Measurements from ENCODE around the gene SH3YL1.

DNA sequence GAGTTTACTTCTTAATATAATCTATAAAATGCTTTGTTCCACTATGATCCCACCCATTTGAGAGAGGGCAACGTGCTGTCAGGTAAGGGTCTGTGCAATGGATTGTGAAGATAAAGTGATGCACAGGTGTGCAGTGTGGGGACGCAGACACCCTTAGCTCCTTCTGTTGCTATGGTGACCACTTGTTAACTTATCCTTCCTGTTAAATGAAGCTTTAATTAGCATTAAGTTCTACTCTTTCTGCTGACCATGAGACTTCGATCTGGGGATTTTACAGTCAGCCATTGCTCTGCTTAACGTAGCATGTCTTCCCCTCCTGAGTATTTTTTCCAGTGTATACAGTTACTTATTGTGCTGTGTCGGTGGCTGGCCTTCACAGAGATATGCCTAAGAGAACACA, 47.2 kb upstream of the SH3YL1 start:
- TF ChIP-seq, protein P1, sequence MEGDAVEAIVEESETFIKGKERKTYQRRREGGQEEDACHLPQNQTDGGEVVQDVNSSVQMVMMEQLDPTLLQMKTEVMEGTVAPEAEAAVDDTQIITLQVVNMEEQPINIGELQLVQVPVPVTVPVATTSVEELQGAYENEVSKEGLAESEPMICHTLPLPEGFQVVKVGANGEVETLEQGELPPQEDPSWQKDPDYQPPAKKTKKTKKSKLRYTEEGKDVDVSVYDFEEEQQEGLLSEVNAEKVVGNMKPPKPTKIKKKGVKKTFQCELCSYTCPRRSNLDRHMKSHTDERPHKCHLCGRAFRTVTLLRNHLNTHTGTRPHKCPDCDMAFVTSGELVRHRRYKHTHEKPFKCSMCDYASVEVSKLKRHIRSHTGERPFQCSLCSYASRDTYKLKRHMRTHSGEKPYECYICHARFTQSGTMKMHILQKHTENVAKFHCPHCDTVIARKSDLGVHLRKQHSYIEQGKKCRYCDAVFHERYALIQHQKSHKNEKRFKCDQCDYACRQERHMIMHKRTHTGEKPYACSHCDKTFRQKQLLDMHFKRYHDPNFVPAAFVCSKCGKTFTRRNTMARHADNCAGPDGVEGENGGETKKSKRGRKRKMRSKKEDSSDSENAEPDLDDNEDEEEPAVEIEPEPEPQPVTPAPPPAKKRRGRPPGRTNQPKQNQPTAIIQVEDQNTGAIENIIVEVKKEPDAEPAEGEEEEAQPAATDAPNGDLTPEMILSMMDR (IDR thresholded peaks at IDR 0.05; ENCODE audit: borderline replicate concordance, extremely low read depth, low read length, poor library complexity, severe bottlenecking), result no peak
- TF ChIP-seq EZH2 (IDR thresholded peaks at IDR 0.05; ENCODE audit: borderline replicate concordance, low read depth, low read length, severe bottlenecking), result no peak
